Kidney tubule cell (primary cell): ENCODE measurements around the gene MERTK.
"Not testable (repeated sequence)": the region's sequence is repeated elsewhere in the genome, so short reads cannot be mapped to it uniquely, and the experiment has no call there.

Experiments used
- DNase-seq: peaks from one replicate; pipeline ENCODE4 v3.0.0-alpha.2; 2018; ENCODE audit warnings: low spot score

Gene MERTK

GRCh38 chr2:112046231-112046630 is 147.8 kb downstream of the MERTK start:
- no peak for DNase-seq

GRCh38 chr2:112047537-112048235 is 149.3 kb downstream of the MERTK start:
- DNase-seq, result no peak

GRCh38 chr2:112048236-112048592 is 149.8 kb downstream of the MERTK start:
- no peak for DNase-seq

- DNase-seq, result peak; percentile 70
These were observed 150.5 kb downstream of the MERTK start for GRCh38 chr2:112048887-112049286.

GRCh38 chr2:112050316-112050715 is 151.9 kb downstream of the MERTK start:
- no peak for DNase-seq

- peak; percentile 96 for DNase-seq
These were observed 155.8 kb downstream of the MERTK start for GRCh38 chr2:112053917-112054846.

GRCh38 chr2:112054847-112055729 is 156.7 kb downstream of the MERTK start, which contains the start of gene TMEM87B:
TMEM87B (plus strand) TSS chr2:112055269; CDS start chr2:112055592, 323 bp downstream.
- peak; percentile 97 for DNase-seq

GRCh38 chr2:112055730-112056625 is 157.6 kb downstream of the MERTK start:
- DNase-seq, result peak; percentile 82

GRCh38 chr2:112056626-112056987 is 158.2 kb downstream of the MERTK start:
- DNase-seq, result no peak

- no peak for DNase-seq
These were observed 161.3 kb downstream of the MERTK start for GRCh38 chr2:112059671-112060070.

GRCh38 chr2:112061299-112061698 is 162.9 kb downstream of the MERTK start:
- no peak for DNase-seq

- DNase-seq, result no peak
These were observed 163.4 kb downstream of the MERTK start for GRCh38 chr2:112061840-112062239.

GRCh38 chr2:112062894-112063293 is 164.5 kb downstream of the MERTK start:
- no peak for DNase-seq

GRCh38 chr2:112065486-112065885 is 167.1 kb downstream of the MERTK start:
- DNase-seq, result no peak

GRCh38 chr2:112065966-112066365 is 167.6 kb downstream of the MERTK start:
- peak; percentile 54 for DNase-seq

GRCh38 chr2:112069794-112070193 is 171.4 kb downstream of the MERTK start:
- DNase-seq, result not testable (repeated sequence)

GRCh38 chr2:112073875-112074274 is 175.5 kb downstream of the MERTK start:
- DNase-seq, result no peak

- no peak for DNase-seq
These were observed 176.1 kb downstream of the MERTK start for GRCh38 chr2:112074506-112074905.

GRCh38 chr2:112075490-112076260 is 177.3 kb downstream of the MERTK start:
- DNase-seq, result peak; percentile 75

- no peak for DNase-seq
These were observed 179.4 kb downstream of the MERTK start for GRCh38 chr2:112077814-112078213.
